Spleen (tissue), 7 donors: Measurements from ENCODE around the gene APOC1.

Experiments used
- POLR2A ChIP-seq, 3 donors: fragments of 450-650 bp; IDR thresholded peaks; one replicate each; pipeline ENCODE4 v1.5.1; 2017; ENCODE audit warnings: antibody characterized with exemption in 3 of 3, mild to moderate bottlenecking in 1 of 3
- POLR2AphosphoS5 ChIP-seq, 3 donors: sonication (generic); formaldehyde crosslinking; IDR thresholded peaks; one replicate each; pipeline ENCODE4 v1.5.1; 2017; ENCODE audit warnings: antibody characterized with exemption in 3 of 3
- TF ChIP-seq, protein P1 (sequence below), 11 experiments: fragments of 200-600 bp in 7 of 11; fragments of 450-650 bp in 4 of 11; sonication (generic) in 4 of 11; IDR thresholded peaks in 8 of 11; conservative IDR thresholded peaks in 3 of 11; 1 replicate in 7 of 11; 2 replicates in 4 of 11; pipeline versions ENCODE4 v1.4.0 to v1.8.0; 2016 to 2021; ENCODE audit warnings: antibody characterized with exemption in 11 of 11, inconsistent platforms in 4 of 11, mild to moderate bottlenecking in 1 of 11
- donor health status: DM: no; HTN: no; CAD: no; lungs with moderate emphysema.
- donor health status: DM: no; HTN: no; CAD: no.
- donor health status: DM: no; HTN: no; CAD: no.

DNA sequence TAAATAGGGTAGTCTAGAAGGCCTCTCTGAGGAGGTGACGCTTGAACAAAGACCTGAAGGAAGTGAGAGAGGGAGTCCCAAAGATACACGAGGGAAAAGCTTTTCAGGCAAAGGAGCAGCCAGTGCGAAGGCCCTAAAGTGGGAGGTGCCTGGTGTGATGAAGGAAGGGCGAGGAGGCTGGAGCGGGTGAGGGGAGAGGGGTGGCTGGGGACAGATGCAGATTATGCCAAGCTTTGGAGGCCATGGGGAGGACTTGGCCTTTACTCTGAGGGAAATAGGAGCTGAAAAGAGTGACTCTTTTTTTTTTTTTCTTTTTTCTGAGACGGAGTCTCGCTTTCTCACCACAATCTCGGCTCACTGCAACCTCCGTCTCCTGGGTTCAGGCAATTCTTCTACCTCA, 43.7 kb downstream of the APOC1 start:
- TF ChIP-seq, protein P1, sequence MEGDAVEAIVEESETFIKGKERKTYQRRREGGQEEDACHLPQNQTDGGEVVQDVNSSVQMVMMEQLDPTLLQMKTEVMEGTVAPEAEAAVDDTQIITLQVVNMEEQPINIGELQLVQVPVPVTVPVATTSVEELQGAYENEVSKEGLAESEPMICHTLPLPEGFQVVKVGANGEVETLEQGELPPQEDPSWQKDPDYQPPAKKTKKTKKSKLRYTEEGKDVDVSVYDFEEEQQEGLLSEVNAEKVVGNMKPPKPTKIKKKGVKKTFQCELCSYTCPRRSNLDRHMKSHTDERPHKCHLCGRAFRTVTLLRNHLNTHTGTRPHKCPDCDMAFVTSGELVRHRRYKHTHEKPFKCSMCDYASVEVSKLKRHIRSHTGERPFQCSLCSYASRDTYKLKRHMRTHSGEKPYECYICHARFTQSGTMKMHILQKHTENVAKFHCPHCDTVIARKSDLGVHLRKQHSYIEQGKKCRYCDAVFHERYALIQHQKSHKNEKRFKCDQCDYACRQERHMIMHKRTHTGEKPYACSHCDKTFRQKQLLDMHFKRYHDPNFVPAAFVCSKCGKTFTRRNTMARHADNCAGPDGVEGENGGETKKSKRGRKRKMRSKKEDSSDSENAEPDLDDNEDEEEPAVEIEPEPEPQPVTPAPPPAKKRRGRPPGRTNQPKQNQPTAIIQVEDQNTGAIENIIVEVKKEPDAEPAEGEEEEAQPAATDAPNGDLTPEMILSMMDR (IDR thresholded peaks at IDR 0.05 in 8 of 11, conservative IDR thresholded peaks at IDR 0.05 in 3 of 11), result no peak
- no peak for TF ChIP-seq POLR2A (IDR thresholded peaks at IDR 0.05)
- no peak for TF ChIP-seq POLR2AphosphoS5 (IDR thresholded peaks at IDR 0.05)
